DMS 273 (cell line): ENCODE results near the gene KIF19.

Experiments used
- DNase-seq: peaks from one replicate; lab custom pipeline; 2025; ENCODE audit not compliant: unreplicated experiment; lab: John Stamatoyannopoulos, UW

Gene KIF19

GRCh38 chr17:74340470-74341023 lies 14.5 kb downstream of the KIF19 start:
- DNase-seq: peak; percentile 43

GRCh38 chr17:74342224-74342623 lies 16.2 kb downstream of the KIF19 start:
- DNase-seq: peak; percentile 64

- DNase-seq: no peak
These were observed 17.1 kb downstream of the KIF19 start for GRCh38 chr17:74343121-74343520.

- no peak for DNase-seq
These were observed 17.7 kb downstream of the KIF19 start for GRCh38 chr17:74343526-74344284.

GRCh38 chr17:74344658-74345057 lies 18.6 kb downstream of the KIF19 start:
- DNase-seq: no peak

GRCh38 chr17:74345433-74346241 lies 19.6 kb downstream of the KIF19 start:
- DNase-seq: no peak

GRCh38 chr17:74347646-74348045 lies 21.6 kb downstream of the KIF19 start:
- no peak for DNase-seq

- DNase-seq: no peak
These were observed 23.1 kb downstream of the KIF19 start for GRCh38 chr17:74349120-74349519.

- peak; percentile 39 for DNase-seq
These were observed 24.5 kb downstream of the KIF19 start for GRCh38 chr17:74350486-74350885.

- no peak for DNase-seq
These were observed 25.7 kb downstream of the KIF19 start for GRCh38 chr17:74351552-74352210.

- no peak for DNase-seq
These were observed 27.5 kb downstream of the KIF19 start for GRCh38 chr17:74353446-74354060.

GRCh38 chr17:74354123-74354522 lies 28.1 kb downstream of the KIF19 start:
- no peak for DNase-seq

- no peak for DNase-seq
These were observed 28.5 kb downstream of the KIF19 start for GRCh38 chr17:74354561-74354960.

- no peak for DNase-seq
These were observed 29.0 kb downstream of the KIF19 start for GRCh38 chr17:74355065-74355464.

GRCh38 chr17:74356646-74357465 lies 30.8 kb downstream of the KIF19 start:
- DNase-seq: no peak

- DNase-seq: no peak
These were observed 31.4 kb downstream of the KIF19 start for GRCh38 chr17:74357466-74357809.

GRCh38 chr17:74358697-74359096 lies 32.7 kb downstream of the KIF19 start:
- no peak for DNase-seq

- DNase-seq: no peak
These were observed 33.9 kb downstream of the KIF19 start for GRCh38 chr17:74359916-74360315.

GRCh38 chr17:74360899-74361229 lies 34.8 kb downstream of the KIF19 start:
- no peak for DNase-seq
